ENCODE results near the gene C15orf40.
A peak's percentile ranks its signal among the peaks of the same experiment; 100 is the strongest.

Gene C15orf40

GRCh38 chr15:82970078-82970686, 41.3 kb downstream of the C15orf40 start:
- no peak for DNase-seq (ENCODE audit: low read depth in 2 of 2)
- no peak overlapping the region for H3K4me3 ChIP-seq (replicated peaks in 1 of 2; ENCODE audit: low read depth in 2 of 2, low read length in 2 of 2)
- TF ChIP-seq CTCF (IDR thresholded peaks at IDR 0.05; ENCODE audit: low read depth, low read length), result no peak

GRCh38 chr15:82969353-82969752, 42.1 kb downstream of the C15orf40 start:
- TF ChIP-seq CTCF (IDR thresholded peaks at IDR 0.05; ENCODE audit: low read depth, low read length), result no peak
- DNase-seq (ENCODE audit: low read depth in 2 of 2), result no peak
- H3K4me3 ChIP-seq (replicated peaks in 1 of 2; ENCODE audit: low read depth in 2 of 2, low read length in 2 of 2), result no peak overlapping the region

DNA sequence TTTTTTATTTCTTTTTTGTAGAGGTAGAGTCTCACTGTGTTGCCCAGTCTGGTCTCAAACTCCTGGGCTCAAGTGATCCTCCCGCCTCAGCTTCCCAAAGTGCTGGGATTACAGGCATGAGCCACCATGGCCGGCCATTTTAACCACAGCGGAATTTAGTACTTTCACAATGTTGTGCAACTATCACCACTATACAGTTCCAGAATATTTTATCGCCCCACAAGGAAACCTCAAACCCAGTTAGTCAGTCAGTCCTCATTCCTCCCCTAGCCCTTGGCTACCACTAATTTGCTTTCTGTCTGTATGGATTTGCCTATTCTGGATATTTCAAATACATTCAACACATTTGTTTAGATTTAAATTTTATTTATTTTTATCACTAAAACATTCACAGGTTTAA, 43.4 kb downstream of the C15orf40 start:
- DNase-seq (ENCODE audit: low read depth in 2 of 2), result peak; percentile 28 to 39
- TF ChIP-seq CTCF (IDR thresholded peaks at IDR 0.05; ENCODE audit: low read depth, low read length), result no peak
- H3K4me3 ChIP-seq (replicated peaks in 1 of 2; ENCODE audit: low read depth in 2 of 2, low read length in 2 of 2), result no peak overlapping the region

GRCh38 chr15:82966671-82967071, 44.8 kb downstream of the C15orf40 start:
- no peak overlapping the region for H3K4me3 ChIP-seq (replicated peaks in 1 of 2; ENCODE audit: low read depth in 2 of 2, low read length in 2 of 2)
- no peak for DNase-seq (ENCODE audit: low read depth in 2 of 2)
- no peak for TF ChIP-seq CTCF (IDR thresholded peaks at IDR 0.05; ENCODE audit: low read depth, low read length)

DNA sequence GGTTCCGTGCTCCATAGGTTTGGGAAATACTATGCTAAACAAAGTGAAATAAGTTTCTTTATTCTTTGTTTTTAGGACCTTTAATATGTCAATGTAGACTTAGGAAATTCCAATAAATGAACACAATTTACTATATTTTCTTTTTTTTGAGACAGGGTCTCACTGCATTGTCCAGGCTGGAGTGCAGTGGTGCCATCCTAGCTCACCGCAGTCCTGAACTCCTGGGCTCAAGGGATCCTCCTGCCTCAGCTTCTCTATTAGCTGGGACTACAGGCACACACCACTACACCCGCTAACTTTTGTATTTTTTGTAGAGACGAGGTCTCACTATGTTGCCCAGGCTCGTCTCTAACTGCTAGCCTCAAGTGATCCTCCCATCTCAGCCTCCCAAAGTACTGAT, 46.5 kb downstream of the C15orf40 start:
- no peak for DNase-seq (ENCODE audit: low read depth in 2 of 2)
- no peak overlapping the region for H3K4me3 ChIP-seq (replicated peaks in 1 of 2; ENCODE audit: low read depth in 2 of 2, low read length in 2 of 2)
- TF ChIP-seq CTCF (IDR thresholded peaks at IDR 0.05; ENCODE audit: low read depth, low read length), result no peak

DNA sequence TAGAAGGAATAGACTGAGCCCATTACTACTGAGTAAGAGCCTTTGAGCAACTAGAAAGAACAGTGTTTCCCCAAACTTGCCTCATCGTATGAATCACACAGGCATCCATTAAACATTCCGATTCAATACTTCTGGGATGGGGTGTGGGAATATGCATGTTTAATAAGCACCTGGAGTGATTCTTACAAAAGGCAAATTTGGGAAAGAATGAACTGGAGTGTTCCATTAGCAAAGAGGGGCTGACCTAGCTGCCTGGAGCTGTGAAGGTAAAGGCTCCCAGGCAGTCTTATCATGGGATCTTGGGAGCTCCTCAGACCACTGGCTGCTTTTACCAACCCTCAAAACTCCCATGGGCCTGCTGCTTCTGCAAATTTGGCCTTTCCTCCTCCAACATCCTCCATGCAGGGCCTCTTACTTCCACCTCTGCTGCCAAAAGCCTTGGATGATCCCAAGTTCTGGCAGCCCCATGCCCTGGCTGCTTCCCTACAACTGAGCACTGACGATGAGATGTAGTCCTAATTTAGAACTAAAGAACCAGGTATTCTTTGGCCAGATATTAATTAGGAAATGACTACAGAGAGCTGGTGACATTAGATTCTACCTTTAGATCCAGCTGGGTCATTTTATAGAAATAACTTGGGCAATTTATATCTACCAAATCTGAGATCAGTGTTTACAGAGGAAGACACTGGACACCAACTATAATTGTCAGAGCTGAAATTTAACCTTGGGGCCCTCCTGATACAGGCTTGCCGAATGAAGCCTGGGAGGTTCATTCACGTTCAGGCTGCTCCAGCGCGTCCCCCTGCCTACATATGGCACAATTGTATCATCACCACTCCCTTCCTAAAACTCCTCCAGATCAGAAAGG, 47.7 kb downstream of the C15orf40 start:
- DNase-seq (ENCODE audit: low read depth in 2 of 2), result peak in 1 of 2 donors; percentile 18
- no peak for TF ChIP-seq CTCF (IDR thresholded peaks at IDR 0.05; ENCODE audit: low read depth, low read length)
- no peak overlapping the region for H3K4me3 ChIP-seq (replicated peaks in 1 of 2; ENCODE audit: low read depth in 2 of 2, low read length in 2 of 2)
